Midbrain (tissue), 1 donor: ENCODE results near the gene LRRC45.

Experiments
- DNase-seq: peaks from one replicate; lab custom pipeline; 2025; lab: John Stamatoyannopoulos, UW

The LRRC45 gene

GRCh38 chr17:82050761-82051641 lies 27.9 kb downstream of the LRRC45 start:
- no peak for DNase-seq

DNA sequence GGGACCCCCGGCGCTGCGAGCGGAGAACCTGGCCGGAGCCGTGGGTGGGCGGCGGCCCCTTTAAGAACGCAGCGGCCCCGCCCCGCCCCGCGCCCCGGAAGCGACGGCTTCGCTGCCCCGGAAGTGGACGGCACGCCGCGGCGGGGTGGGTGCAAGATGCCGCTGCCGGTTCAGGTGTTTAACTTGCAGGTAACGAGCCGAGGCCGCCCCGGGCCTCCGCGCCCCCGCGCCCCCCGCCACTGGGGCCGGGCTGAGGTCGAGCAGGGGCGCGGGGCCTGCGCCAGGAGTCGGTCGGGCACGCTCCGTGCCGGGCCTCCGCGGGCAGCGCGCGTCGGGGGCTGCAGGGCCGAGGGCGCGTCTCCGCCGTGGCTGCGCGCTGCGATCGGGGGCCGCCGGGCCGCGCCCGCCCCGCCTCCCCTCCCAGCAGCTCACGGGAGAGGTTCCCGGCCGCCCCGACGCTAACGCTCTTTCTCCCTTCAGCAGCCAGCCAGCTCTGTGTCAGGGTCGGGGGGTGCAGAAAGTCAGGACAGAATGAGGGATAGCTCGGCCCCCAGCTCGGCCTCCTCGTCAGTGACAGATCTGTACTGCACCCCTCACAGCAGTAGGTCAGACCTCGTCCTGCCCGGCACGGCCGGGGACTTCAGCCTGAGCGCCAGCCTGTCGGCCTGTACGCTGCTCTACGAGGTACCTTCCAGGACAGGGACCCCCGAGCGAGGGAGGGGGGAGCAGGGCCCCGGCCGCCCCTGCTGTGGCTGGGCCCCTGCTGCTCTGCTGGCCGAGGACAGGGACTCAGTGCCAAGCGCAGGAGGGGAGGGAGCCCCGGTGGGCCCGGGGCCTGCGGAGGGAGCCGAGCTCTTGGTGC lies 28.9 kb downstream of the LRRC45 start, which contains the start of the genes GPS1 and RFNG:
GPS1 (plus strand) TSS at position 123 of the 862 bp plus-strand sequence; CDS start at position 157, 34 bp downstream.
RFNG (minus strand) TSS at position 36 of the 862 bp plus-strand sequence. CDS start 45 bp downstream, outside the sequence.
- DNase-seq: peak; percentile 86

DNA sequence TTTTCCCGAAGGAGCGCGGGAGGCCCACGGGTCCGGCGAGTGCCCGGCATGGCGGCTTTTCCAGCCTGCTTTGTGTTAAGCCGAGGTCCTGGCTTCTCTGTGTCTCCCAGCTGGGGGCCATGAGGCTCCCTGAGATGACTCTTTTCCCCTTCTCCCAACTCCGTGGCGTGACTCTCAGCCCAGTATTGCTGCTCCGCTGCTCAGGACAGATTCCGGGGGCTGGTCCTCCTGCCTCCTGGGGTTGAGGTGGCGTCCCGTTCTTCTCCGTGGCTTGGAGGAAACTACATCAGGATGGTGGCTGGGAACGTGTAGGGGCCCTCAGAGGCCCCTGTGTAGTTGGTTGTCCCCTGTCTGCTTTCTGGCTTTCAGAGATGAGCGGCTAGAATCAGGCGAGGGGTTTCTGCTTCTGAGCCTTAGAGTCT lies 29.5 kb downstream of the LRRC45 start:
- no peak for DNase-seq

DNA sequence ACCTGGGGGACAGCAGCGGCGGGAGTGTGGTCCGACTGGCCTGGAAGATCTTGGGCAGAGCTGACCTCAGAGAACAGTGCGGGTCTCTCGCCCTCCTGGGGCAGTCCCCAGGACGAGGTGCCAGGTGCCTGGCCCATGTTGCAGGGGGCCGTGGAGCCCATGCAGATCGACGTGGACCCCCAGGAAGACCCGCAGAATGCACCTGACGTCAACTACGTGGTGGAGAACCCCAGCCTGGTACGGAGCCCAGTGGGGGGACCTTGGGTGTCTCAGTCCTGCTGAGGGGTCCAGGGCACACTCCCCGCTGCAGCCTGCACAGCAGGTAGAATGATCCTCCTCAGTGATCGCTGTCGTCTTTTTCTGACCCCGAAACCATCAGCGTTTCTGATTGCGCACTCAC lies 30.0 kb downstream of the LRRC45 start:
- no peak for DNase-seq

DNA sequence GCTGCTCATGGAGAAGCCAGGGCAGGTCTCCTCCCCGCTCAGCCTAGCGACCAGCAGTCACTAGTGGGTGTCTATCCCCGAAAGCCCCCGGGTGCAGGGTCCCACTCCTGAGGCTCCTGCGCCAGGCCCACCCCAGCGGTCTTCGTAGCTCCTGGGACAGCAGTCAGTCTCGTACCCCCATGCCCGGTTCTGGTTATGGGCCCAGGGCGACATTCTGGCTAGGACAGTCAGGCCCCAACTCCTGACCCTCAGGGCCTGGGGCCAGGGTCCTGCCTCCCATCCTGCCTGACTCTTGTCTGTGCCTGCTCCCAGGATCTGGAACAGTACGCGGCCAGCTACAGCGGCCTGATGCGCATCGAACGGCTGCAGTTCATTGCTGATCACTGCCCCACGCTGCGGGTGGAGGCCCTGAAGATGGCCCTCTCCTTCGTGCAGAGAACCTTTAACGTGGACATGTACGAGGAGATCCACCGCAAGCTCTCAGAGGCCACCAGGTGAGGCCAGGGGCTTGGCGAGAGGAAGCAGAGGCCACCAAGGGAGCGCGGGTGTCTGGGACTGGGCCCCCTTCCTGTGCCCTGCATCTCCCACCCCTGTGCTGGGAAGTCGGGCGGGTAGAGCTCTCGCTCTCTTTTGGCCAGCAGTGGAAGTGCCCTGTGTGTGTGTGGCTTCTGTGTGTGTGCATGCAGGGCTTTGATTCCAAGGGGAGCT lies 30.6 kb downstream of the LRRC45 start:
- DNase-seq: no peak

GRCh38 chr17:82054351-82055022 lies 31.4 kb downstream of the LRRC45 start:
- DNase-seq: no peak

DNA sequence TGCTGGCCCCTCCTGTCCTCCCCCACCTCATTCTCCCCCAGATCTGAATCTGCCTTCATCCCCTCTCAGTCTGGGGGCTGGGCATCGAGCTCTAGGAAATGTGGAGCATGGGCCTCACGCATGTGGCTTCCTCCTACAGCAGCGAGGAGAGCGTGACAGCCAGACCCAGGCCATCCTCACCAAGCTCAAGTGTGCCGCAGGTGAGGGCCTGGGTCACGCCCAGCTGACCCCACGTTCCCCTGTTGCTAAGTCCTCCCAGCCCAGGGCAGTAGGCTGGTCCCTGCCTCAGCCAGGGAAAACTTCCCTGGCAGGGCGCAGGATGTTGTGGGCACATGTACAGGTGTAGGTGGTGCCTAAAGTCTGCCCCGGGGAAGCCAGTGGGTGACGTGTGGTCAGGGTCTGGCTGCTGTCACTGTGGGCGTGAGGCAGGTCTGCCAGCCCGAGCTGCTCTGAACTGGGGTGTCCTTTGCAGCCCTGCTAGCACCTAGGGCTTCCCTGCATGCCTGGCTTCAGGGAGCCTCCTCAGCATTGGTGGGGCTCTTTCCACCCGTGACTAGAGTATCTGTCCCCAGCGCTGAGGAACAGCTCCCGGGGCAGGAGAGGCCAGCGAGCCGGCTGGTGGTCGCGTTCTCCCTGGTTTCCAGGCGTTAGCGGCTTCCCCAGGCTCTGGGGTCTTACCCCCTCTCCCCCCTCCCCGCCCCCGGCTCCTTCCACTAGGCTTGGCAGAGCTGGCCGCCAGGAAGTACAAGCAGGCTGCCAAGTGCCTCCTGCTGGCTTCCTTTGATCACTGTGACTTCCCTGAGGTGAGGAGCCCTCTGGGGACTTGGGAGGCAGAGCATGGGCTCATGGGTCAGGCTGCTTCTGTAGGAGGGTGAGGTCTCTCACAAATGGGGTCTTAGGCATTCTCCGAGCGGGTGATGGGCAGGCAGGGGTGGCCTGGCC lies 32.2 kb downstream of the LRRC45 start:
- no peak for DNase-seq

- DNase-seq: no peak
Observed at GRCh38 chr17:82055965-82056728, 33.0 kb downstream of the LRRC45 start.

- DNase-seq: no peak
Observed at GRCh38 chr17:82056729-82057621, 33.9 kb downstream of the LRRC45 start.

DNA sequence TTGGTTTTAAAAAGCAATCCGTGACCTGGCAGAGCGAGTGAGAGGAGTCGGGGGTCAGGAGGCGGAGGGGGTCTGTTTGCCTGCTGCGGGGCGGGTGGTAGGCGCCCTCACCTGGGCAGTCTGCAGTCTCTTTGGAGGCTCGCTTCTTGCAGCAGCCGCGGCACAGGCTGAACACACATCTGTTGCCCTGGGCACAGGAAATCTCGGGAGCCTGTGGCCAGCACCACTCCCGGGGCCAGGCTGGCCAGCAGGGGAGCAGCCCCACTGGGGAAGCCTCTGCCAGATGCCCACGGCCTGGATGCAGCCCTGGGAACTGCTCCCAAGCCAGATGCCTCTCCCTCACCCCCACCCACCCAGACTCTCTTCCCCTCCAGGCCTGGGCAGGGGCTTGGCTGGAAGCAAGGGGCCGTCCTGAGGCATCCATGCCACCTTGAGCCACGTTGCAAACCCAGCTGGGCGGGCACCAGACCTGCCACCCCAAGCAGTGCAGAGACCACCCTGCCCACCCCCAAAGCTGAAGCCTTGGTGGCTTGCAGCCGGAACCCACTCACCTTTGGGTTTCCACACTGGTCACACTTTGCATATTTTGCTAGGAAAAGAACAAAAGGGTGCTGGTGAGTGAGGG lies 35.2 kb downstream of the LRRC45 start:
- DNase-seq: no peak

DNA sequence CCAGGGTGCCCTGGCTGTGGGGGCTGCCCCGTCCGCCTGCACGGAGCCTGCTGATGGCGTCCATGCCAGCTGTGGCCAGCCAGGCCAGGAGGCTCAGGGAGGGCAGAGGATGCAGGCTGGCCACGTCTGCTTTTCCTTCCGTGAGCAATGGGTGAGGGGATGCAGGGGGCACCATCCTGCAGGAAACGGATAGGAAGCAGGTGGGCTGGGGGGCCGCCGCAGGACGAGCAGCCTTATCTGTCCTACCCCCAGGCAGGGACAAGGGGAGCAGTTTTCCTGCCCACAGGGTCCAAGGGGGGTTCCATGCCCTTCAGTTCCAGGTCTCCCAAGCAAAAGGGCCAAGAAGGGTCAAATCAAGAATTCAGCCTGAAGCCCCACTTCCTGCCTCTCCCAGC lies 35.7 kb downstream of the LRRC45 start:
- DNase-seq: no peak

- no peak for DNase-seq
Observed at GRCh38 chr17:82059272-82060000, 36.3 kb downstream of the LRRC45 start.

DNA sequence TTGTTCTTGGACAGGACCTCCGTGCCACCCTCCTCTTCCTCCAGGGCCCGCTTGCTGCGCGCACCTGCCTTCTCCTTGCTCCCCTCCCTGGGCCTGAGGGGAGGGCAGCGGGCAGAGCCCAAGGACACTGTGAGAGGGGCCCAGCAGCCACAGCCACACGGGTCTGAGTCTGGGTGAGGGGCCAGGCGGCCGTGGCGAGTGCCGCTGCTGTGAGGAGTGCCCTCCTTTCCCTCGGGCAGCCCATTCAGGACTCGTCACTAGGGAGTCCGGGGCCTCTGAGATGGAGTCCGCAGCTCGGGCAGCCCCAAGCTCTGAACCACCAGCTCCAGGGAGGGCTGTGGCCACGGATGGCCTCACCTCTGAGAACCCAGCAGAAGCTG lies 36.9 kb downstream of the LRRC45 start:
- no peak for DNase-seq

GRCh38 chr17:82060614-82061013 lies 37.5 kb downstream of the LRRC45 start:
- DNase-seq: no peak

- DNase-seq: no peak
Observed at GRCh38 chr17:82061047-82061925, 38.2 kb downstream of the LRRC45 start.
